Uterus (tissue), 2 donors: ENCODE results near the gene ANO7.

Experiments
- POLR2A ChIP-seq, 2 donors: fragments of 450-650 bp; IDR thresholded peaks; one replicate each; pipeline ENCODE4 v1.6.1; 2016; ENCODE audit warnings: antibody characterized with exemption in 2 of 2, mild to moderate bottlenecking in 1 of 2, moderate library complexity in 1 of 2
- TF ChIP-seq, protein P1 (sequence below), 4 experiments: fragments of 200-600 bp in 2 of 4; fragments of 450-650 bp in 2 of 4; sonication (generic) in 2 of 4; IDR thresholded peaks; one replicate each; pipeline ENCODE4 v1.5.1; 2016 to 2019; ENCODE audit warnings: antibody characterized with exemption in 4 of 4, mild to moderate bottlenecking in 2 of 4, moderate library complexity in 1 of 4

DNA sequence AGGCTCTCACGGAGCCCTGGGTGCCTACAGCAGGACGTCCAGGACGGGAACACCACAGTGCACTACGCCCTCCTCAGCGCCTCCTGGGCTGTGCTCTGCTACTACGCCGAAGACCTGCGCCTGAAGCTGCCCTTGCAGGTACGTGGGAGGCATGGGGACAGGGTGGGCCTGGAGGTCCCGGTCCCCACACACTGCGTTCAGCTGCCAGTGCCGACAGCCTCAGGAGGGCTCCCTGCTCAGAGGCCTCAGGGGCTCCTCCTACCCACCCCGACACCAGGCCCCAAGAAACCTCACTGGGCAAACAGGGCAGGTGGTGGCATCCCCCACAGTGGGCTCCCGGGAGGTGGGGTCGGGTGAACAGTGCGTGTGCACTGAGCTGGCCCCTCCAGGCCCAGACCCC is 10.8 kb downstream of the ANO7 start:
- no peak for TF ChIP-seq POLR2A (IDR thresholded peaks at IDR 0.05)
- TF ChIP-seq, protein P1, sequence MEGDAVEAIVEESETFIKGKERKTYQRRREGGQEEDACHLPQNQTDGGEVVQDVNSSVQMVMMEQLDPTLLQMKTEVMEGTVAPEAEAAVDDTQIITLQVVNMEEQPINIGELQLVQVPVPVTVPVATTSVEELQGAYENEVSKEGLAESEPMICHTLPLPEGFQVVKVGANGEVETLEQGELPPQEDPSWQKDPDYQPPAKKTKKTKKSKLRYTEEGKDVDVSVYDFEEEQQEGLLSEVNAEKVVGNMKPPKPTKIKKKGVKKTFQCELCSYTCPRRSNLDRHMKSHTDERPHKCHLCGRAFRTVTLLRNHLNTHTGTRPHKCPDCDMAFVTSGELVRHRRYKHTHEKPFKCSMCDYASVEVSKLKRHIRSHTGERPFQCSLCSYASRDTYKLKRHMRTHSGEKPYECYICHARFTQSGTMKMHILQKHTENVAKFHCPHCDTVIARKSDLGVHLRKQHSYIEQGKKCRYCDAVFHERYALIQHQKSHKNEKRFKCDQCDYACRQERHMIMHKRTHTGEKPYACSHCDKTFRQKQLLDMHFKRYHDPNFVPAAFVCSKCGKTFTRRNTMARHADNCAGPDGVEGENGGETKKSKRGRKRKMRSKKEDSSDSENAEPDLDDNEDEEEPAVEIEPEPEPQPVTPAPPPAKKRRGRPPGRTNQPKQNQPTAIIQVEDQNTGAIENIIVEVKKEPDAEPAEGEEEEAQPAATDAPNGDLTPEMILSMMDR (IDR thresholded peaks at IDR 0.05), result no peak
